GM21619 (cell line): ENCODE data around the gene ITGAD.
"Not testable (repeated sequence)": the region's sequence is repeated elsewhere in the genome, so short reads cannot be mapped to it uniquely, and the experiment has no call there.

Source experiments
- ATAC-seq: cut with Tn5 transposase; IDR thresholded peaks from one replicate; pipeline ENCODE4 v1.9.1; 2021; ENCODE audit not compliant: unreplicated experiment

The ITGAD gene

GRCh38 chr16:31403590-31404352 lies 10.6 kb downstream of the ITGAD start:
- no peak for ATAC-seq

GRCh38 chr16:31404353-31405064 lies 11.4 kb downstream of the ITGAD start:
- ATAC-seq, result no peak

- no peak for ATAC-seq
Observed at GRCh38 chr16:31407406-31407805, 14.3 kb downstream of the ITGAD start.

GRCh38 chr16:31409433-31409832 lies 16.3 kb downstream of the ITGAD start:
- ATAC-seq, result no peak

GRCh38 chr16:31410082-31410481 lies 16.9 kb downstream of the ITGAD start:
- ATAC-seq, result no peak

- ATAC-seq, result no peak
Observed at GRCh38 chr16:31411024-31411844, 18.1 kb downstream of the ITGAD start.

- ATAC-seq, result no peak
Observed at GRCh38 chr16:31412750-31413149, 19.6 kb downstream of the ITGAD start.

GRCh38 chr16:31413381-31413780 lies 20.2 kb downstream of the ITGAD start:
- ATAC-seq, result no peak

- no peak for ATAC-seq
Observed at GRCh38 chr16:31413943-31414342, 20.8 kb downstream of the ITGAD start.

- ATAC-seq, result no peak
Observed at GRCh38 chr16:31414706-31415105, 21.6 kb downstream of the ITGAD start.

GRCh38 chr16:31416371-31416770 lies 23.2 kb downstream of the ITGAD start:
- no peak for ATAC-seq

GRCh38 chr16:31417036-31417435 lies 23.9 kb downstream of the ITGAD start:
- not testable (repeated sequence) for ATAC-seq

GRCh38 chr16:31417916-31418315 lies 24.8 kb downstream of the ITGAD start:
- no peak for ATAC-seq

- ATAC-seq, result no peak
Observed at GRCh38 chr16:31420037-31420436, 26.9 kb downstream of the ITGAD start.

GRCh38 chr16:31421587-31421986 lies 28.5 kb downstream of the ITGAD start:
- peak; percentile 77 for ATAC-seq

- no peak for ATAC-seq
Observed at GRCh38 chr16:31423241-31423640, 30.1 kb downstream of the ITGAD start.

GRCh38 chr16:31423801-31424200 lies 30.7 kb downstream of the ITGAD start:
- no peak for ATAC-seq

GRCh38 chr16:31427441-31428278 lies 34.5 kb downstream of the ITGAD start:
- ATAC-seq, result no peak

- no peak for ATAC-seq
Observed at GRCh38 chr16:31428279-31428597, 35.1 kb downstream of the ITGAD start, which contains the start of gene COX6A2. COX6A2 (minus strand) TSS chr16:31428360; CDS start chr16:31428325, 35 bp downstream.

GRCh38 chr16:31428638-31429247 lies 35.6 kb downstream of the ITGAD start:
- no peak for ATAC-seq
